Ishikawa (cell line): Measurements from ENCODE around the gene TNRC6A.

Experiments used
- CEBPB ChIP-seq: IDR thresholded peaks from 2 replicates; pipeline ENCODE4 v1.6.1; 2012
- CREB1 ChIP-seq: IDR thresholded peaks from 2 replicates; pipeline ENCODE4 v1.6.1; 2012; ENCODE audit warnings: low read depth
- EGR1 ChIP-seq: IDR thresholded peaks from 2 replicates; pipeline ENCODE4 v1.6.1; 2012
- EP300 ChIP-seq: IDR thresholded peaks from 2 replicates; pipeline ENCODE4 v1.6.1; 2012; ENCODE audit warnings: borderline replicate concordance
- FOXM1 ChIP-seq: IDR thresholded peaks from 2 replicates; pipeline ENCODE4 v1.6.1; 2012; ENCODE audit warnings: low read depth, borderline replicate concordance
- NFIC ChIP-seq: IDR thresholded peaks from 2 replicates; pipeline ENCODE4 v1.6.1; 2012
- RAD21 ChIP-seq: IDR thresholded peaks from 2 replicates; pipeline ENCODE4 v1.6.1; 2012; ENCODE audit warnings: low read depth
- TAF1 ChIP-seq: IDR thresholded peaks from 2 replicates; pipeline ENCODE4 v1.6.1; 2012; ENCODE audit warnings: low read depth, mild to moderate bottlenecking
- TCF12 ChIP-seq: IDR thresholded peaks from 2 replicates; pipeline ENCODE4 v1.6.1; 2012; ENCODE audit warnings: low read depth
- TEAD4 ChIP-seq: IDR thresholded peaks from 2 replicates; pipeline ENCODE4 v1.6.1; 2012
- YY1 ChIP-seq: IDR thresholded peaks from 2 replicates; pipeline ENCODE4 v1.6.1; 2012; ENCODE audit warnings: low read depth
- ZBTB7A ChIP-seq: IDR thresholded peaks from 2 replicates; pipeline ENCODE4 v1.6.1; 2012; ENCODE audit warnings: low read depth
- TF ChIP-seq, protein P1 (sequence below): IDR thresholded peaks from 2 replicates; pipeline ENCODE4 v1.6.1; 2012; ENCODE audit warnings: low read depth, mild to moderate bottlenecking
- TF ChIP-seq, protein P2 (sequence below): IDR thresholded peaks from 2 replicates; pipeline ENCODE4 v1.6.1; 2012
- TF ChIP-seq, protein P3 (sequence below): IDR thresholded peaks from 2 replicates; pipeline ENCODE4 v1.6.1; 2012

TNRC6A gene

DNA sequence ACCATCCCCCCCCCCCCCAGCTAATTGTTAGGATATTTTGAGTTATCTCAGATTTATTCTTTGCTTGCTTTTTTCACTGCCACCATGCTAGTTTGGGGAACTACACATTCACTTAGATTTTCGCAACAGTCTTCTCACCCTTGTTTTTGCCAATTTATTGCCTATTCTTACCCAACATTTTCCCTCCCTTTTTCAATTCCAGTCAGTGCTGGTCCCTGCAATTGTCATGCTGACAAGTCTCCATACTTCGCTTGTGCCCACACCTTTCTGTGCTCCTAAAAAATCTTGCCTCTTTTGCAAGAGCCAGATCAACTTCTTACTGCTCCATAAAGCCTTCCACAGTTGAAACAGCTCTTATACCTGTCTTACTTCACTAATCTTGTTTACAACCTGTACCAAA lies 16.3 kb downstream of the TNRC6A start:
- TF ChIP-seq NFIC (no peak), CREB1 (no peak), TAF1 (no peak), FOXM1 (no peak), TEAD4 (no peak), CEBPB (no peak), YY1 (no peak), RAD21 (no peak), ZBTB7A (no peak), EP300 (no peak), EGR1 (no peak), TCF12 (no peak)
- TF ChIP-seq, protein P1, sequence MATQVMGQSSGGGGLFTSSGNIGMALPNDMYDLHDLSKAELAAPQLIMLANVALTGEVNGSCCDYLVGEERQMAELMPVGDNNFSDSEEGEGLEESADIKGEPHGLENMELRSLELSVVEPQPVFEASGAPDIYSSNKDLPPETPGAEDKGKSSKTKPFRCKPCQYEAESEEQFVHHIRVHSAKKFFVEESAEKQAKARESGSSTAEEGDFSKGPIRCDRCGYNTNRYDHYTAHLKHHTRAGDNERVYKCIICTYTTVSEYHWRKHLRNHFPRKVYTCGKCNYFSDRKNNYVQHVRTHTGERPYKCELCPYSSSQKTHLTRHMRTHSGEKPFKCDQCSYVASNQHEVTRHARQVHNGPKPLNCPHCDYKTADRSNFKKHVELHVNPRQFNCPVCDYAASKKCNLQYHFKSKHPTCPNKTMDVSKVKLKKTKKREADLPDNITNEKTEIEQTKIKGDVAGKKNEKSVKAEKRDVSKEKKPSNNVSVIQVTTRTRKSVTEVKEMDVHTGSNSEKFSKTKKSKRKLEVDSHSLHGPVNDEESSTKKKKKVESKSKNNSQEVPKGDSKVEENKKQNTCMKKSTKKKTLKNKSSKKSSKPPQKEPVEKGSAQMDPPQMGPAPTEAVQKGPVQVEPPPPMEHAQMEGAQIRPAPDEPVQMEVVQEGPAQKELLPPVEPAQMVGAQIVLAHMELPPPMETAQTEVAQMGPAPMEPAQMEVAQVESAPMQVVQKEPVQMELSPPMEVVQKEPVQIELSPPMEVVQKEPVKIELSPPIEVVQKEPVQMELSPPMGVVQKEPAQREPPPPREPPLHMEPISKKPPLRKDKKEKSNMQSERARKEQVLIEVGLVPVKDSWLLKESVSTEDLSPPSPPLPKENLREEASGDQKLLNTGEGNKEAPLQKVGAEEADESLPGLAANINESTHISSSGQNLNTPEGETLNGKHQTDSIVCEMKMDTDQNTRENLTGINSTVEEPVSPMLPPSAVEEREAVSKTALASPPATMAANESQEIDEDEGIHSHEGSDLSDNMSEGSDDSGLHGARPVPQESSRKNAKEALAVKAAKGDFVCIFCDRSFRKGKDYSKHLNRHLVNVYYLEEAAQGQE: no peak
- TF ChIP-seq, protein P2, sequence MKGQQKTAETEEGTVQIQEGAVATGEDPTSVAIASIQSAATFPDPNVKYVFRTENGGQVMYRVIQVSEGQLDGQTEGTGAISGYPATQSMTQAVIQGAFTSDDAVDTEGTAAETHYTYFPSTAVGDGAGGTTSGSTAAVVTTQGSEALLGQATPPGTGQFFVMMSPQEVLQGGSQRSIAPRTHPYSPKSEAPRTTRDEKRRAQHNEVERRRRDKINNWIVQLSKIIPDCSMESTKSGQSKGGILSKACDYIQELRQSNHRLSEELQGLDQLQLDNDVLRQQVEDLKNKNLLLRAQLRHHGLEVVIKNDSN: no peak
- TF ChIP-seq, protein P3, sequence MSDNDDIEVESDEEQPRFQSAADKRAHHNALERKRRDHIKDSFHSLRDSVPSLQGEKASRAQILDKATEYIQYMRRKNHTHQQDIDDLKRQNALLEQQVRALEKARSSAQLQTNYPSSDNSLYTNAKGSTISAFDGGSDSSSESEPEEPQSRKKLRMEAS: no peak

DNA sequence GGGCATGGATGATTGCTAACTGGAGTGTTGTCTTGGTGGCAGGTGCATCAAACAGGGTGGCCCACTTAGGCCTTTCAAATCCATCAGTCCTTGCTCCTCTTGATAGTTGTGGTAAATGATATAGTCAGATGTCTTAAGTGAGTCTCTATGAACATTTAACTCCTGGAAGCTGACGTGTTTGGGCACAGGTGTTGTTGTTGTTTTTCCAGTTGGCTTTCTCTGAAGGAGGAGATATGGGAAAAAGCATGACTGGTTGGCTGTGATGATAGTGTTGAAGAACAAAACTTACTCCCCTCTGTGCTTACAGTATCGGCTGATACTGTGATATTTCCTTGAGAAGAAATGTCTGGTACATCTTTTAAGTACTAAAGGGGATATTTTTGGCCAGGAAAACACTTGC lies 18.0 kb downstream of the TNRC6A start:
- TF ChIP-seq FOXM1 (no peak), TAF1 (no peak), ZBTB7A (no peak)
- TF ChIP-seq, protein P2: no peak

DNA sequence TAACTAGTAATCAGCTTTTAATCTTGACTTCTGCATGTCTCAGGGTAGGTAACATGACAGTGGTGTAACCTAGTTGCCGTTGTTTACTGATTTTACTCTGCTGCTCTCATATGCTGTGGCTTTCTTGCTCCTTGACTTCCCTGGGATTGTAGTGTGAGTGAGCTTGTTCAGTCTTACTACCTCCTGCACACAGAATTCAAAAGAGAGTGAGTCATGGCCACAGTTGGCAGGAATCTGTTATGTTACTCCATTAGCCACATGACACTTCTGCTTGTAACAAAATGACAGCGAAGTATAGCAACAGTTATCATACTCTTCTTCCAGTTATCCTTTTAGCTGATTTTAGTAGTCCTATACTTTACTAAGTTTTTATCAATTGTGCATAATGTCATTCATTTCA lies 18.8 kb downstream of the TNRC6A start:
- TF ChIP-seq, protein P2: 0 out of 2 replicates have a peak, but pooled peaks have one; percentile 20
- TF ChIP-seq YY1: no peak

DNA sequence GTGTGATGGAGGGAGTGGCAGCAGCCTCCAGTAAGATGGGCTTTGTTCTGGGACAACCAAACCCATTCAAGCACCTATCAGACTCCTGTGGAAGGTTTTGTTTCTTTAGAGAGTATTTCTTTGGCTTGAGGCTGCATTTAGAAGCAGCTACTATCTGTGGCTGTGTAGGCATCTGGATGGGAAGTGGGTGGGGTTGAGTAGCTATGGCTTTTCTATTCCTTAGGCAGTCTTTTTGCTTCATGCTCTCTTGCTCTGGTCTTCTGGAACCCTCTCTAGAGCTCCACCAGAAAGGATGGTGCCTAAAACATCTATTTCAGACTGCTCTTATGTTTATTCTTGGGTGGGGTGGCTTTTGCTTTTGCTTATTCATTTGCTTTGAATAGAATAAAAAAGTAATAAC lies 19.9 kb downstream of the TNRC6A start:
- TF ChIP-seq FOXM1 (no peak), YY1 (no peak), NFIC (no peak), EGR1 (no peak), TAF1 (no peak), ZBTB7A (no peak), EP300 (no peak), TEAD4 (no peak), RAD21 (no peak), TCF12 (no peak), CREB1 (no peak), CEBPB (no peak)
- TF ChIP-seq, protein P3: no peak

DNA sequence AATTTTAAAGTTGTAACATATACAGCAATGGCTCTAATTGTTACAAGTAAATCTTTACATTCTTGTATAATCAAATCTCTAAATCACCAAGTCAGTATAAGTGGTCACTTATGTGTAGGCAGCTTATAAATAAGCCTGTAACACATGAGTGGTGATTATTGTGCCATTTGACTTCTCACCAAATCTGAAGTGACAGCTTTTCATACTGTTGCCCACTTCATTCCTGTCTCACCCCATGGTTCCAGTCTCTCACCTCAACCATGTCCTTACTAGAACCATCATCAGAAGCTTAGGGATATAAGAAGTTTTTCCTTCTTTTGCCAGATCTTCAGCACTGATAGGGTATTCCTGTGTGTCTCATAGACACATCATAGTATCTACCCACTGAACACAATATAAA lies 23.5 kb downstream of the TNRC6A start:
- no peak for TF ChIP-seq NFIC
- TF ChIP-seq EP300: no peak
- no peak for TF ChIP-seq TEAD4
- TF ChIP-seq, protein P1: no peak
- no peak for TF ChIP-seq FOXM1
- TF ChIP-seq YY1: no peak
- no peak for TF ChIP-seq EGR1
- TF ChIP-seq ZBTB7A: no peak
- TF ChIP-seq, protein P2: no peak
- TF ChIP-seq, protein P3: no peak
- no peak for TF ChIP-seq RAD21
- no peak for TF ChIP-seq CEBPB
- no peak for TF ChIP-seq CREB1
- no peak for TF ChIP-seq TAF1
- TF ChIP-seq TCF12: no peak
